ENCODE results near the gene SIM2. TPM values are rescaled to one million over a fixed set of nuclear protein-coding genes. Genes with fewer than 3 reads are reported as not detected.
A peak's percentile ranks its signal among the peaks of the same experiment; 100 is the strongest.

SIM2 gene
- total RNA-seq, 4 donors from 2014 or later: not detected

DNA sequence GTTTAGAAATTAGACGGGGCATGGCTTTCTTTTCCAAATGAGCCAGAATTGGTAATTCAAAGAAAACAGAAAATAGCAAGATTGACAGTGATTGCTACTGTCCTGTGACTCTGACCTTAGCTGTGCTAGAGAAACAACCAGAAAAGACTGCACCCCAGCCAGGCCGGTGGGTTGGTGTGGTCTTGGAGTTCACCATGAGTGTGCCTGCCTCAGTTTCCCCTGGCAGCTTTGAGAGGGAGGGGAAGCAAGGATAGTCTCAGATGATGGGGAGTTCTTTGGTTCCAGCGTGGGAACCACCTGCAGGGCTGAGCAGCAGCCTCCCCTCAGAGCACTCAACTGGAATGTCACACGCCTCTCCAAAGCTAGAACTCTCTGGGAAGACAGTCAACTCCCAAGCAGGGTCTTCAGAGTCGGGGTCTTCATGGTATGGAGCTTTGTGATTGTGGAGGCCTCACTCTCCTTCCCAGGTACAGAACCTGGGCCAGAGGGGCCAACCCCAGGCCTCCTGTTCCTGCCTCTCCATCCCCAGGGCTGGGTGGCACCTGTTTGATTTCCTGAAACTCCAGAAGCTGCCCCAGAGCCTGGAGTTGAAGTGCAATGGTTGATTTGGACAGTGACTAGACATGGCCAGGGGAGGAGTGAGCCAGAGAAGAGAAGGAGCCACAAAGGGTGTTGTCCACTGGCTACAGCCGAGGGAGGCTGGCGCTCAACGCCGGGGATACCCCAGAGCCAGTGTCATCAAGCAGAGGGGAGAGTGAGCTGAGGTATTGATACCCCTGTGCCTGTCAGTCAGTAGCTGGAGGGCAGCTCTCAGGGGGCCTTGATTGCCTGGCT, 35.7 kb downstream of the SIM2 start:
- no peaks in the 10 kb centered on the region for H3K36me3 ChIP-seq

DNA sequence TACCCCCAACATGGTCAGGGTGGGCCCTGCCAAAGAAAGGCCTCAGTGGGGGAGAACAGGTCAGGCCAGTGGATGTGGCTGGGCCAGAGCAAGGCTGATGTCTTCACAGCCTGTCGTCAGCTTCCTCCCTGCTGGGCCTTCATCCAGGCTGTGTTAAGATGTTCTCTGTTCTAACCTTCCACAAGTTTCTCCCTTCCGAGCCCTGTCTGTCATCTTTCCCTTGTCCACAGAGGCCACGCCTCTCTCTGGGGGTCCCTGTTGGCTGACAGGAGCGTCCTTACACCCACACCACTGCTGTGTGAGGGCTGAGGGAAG, 36.2 kb downstream of the SIM2 start:
- H3K27me3 ChIP-seq: no peaks in the 10 kb centered on the region
- no peak overlapping the region for H3K27ac ChIP-seq

More for the DNA sequence above, 35.7 kb downstream of the SIM2 start:
- H3K4me3 ChIP-seq: no peak overlapping the region
- H3K9me3 ChIP-seq: no peaks in the 10 kb centered on the region
- H3K4me1 ChIP-seq: no peaks in the 10 kb centered on the region
- no peak overlapping the region for H3K27ac ChIP-seq
- no peaks in the 10 kb centered on the region for H3K27me3 ChIP-seq
- TF ChIP-seq, protein P1, sequence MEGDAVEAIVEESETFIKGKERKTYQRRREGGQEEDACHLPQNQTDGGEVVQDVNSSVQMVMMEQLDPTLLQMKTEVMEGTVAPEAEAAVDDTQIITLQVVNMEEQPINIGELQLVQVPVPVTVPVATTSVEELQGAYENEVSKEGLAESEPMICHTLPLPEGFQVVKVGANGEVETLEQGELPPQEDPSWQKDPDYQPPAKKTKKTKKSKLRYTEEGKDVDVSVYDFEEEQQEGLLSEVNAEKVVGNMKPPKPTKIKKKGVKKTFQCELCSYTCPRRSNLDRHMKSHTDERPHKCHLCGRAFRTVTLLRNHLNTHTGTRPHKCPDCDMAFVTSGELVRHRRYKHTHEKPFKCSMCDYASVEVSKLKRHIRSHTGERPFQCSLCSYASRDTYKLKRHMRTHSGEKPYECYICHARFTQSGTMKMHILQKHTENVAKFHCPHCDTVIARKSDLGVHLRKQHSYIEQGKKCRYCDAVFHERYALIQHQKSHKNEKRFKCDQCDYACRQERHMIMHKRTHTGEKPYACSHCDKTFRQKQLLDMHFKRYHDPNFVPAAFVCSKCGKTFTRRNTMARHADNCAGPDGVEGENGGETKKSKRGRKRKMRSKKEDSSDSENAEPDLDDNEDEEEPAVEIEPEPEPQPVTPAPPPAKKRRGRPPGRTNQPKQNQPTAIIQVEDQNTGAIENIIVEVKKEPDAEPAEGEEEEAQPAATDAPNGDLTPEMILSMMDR (IDR thresholded peaks at IDR 0.05): no peak
- TF ChIP-seq POLR2A (IDR thresholded peaks at IDR 0.05): no peak
- peak in 1 of 3 donors; percentile 24 for DNase-seq

GRCh38 chr21:36735724-36736320, 36.9 kb downstream of the SIM2 start:
- Histone ChIP-seq H3K4me3 (no peak overlapping the region), H3K4me1 (no peaks in the 10 kb centered on the region), H3K27ac (no peak overlapping the region), H3K36me3 (no peaks in the 10 kb centered on the region), H3K9me3 (no peaks in the 10 kb centered on the region), H3K27me3 (no peaks in the 10 kb centered on the region)
- TF ChIP-seq, protein P1 (IDR thresholded peaks at IDR 0.05): no peak
- no peak for TF ChIP-seq POLR2A (IDR thresholded peaks at IDR 0.05)
- peak in 1 of 3 donors; percentile 37 for DNase-seq

More for the DNA sequence above, 36.2 kb downstream of the SIM2 start:
- no peaks in the 10 kb centered on the region for H3K9me3 ChIP-seq
- peak in 1 of 3 donors; percentile 25 for DNase-seq
- no peak for TF ChIP-seq POLR2A (IDR thresholded peaks at IDR 0.05)
- TF ChIP-seq, protein P1 (IDR thresholded peaks at IDR 0.05): no peak
- no peaks in the 10 kb centered on the region for H3K4me1 ChIP-seq
- no peaks in the 10 kb centered on the region for H3K36me3 ChIP-seq
- H3K4me3 ChIP-seq: no peak overlapping the region

DNA sequence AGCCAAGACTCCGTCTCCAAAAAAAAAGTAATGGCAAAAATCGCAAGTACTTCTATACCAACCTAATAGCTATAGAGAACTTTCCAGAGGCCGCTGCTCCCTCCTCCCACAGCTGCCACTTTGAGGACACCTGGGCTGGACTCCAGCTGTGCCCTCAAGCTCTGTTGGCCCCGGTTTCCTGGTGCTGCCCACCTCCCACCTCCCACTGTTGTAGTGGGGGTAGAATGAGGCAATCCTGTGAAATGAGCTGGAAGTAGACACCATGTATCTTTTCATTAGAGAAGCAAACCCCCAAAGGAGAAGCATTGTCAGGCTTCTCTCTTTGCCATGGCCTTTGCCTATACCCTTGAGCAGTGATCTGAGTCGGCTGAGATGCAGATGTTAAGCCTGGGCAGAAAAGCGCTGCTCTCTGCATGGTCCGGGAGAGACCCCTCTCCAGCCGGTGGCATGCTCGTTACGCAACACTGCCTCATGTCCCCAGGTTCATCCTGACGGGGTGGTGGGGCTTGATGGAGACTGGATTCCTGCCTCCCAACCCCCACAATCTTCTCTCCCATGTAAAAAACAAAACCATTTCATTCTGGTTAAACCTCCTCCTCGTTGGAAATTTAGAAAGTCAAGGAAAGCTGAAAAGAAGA, 39.7 kb downstream of the SIM2 start:
- peak in 1 of 3 donors; percentile 21 for DNase-seq

DNA sequence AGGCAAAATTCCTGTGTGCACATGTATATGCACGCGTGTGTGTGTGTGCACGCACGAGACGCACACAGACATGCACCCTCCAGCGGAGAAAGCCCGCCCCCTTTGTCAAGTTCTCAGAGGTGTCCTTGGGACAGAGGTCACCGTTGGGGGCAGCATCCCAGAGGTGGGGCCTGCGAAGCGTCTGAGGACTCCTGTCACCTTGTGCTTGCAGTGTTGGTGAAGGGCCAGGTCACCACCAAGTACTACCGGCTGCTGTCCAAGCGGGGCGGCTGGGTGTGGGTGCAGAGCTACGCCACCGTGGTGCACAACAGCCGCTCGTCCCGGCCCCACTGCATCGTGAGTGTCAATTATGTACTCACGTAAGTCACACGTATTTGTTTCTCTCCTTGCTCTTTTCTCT, 42.6 kb downstream of the SIM2 start:
- H3K9me3 ChIP-seq: no peaks in the 10 kb centered on the region
- H3K36me3 ChIP-seq: no peaks in the 10 kb centered on the region
- no peak overlapping the region for H3K4me3 ChIP-seq
- TF ChIP-seq, protein P1 (IDR thresholded peaks at IDR 0.05): no peak
- no peak for TF ChIP-seq POLR2A (IDR thresholded peaks at IDR 0.05)
- no peaks in the 10 kb centered on the region for H3K27me3 ChIP-seq
- peaks cover 0 to 5% (median 0%) of the 10 kb centered on the region in 4 donors for H3K4me1 ChIP-seq
- no peak overlapping the region for H3K27ac ChIP-seq
- no peak for DNase-seq

More for the DNA sequence above, 39.7 kb downstream of the SIM2 start:
- no peak overlapping the region for H3K27ac ChIP-seq
- H3K4me3 ChIP-seq: no peak overlapping the region
- H3K27me3 ChIP-seq: no peaks in the 10 kb centered on the region
- H3K9me3 ChIP-seq: no peaks in the 10 kb centered on the region
- TF ChIP-seq, protein P1 (IDR thresholded peaks at IDR 0.05): no peak
- no peak for TF ChIP-seq POLR2A (IDR thresholded peaks at IDR 0.05)
- no peaks in the 10 kb centered on the region for H3K4me1 ChIP-seq
- H3K36me3 ChIP-seq: no peaks in the 10 kb centered on the region
